Measurements from ENCODE around the gene PVRIG.
"Not testable (repeated sequence)": the region's sequence is repeated elsewhere in the genome, so short reads cannot be mapped to it uniquely, and the experiment has no call there.

DNA sequence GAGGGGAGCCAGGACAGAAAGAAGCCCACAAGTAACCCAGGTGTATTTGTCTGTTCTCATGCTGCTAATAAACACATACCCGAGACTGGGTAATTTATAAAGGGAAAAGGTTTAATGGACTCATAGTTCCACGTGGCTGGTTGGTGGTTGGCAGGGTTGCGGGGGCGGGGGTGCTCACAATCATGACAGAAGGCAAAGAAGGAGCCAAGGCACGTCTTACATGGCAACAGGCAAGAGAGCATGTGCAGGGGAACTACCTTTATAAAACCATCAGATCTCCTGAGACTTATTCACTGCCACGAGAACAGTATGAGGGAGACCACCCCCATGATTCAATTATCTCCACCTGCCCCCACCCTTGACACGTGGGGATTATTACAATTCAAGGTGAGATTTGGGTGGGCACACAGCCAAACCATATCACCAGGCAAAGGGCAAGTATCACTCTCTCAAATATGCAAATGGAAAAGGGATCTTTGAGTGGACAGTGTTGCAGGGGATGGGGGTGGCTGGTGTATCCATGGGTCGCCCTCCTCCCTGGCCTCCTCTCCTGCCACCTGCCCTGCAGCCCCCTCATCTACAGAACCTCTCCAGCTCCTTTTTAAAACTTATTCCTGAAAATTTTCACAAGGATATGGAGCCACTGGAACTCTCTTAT, 15.0 kb downstream of the PVRIG start:
- TF ChIP-seq, protein P1, sequence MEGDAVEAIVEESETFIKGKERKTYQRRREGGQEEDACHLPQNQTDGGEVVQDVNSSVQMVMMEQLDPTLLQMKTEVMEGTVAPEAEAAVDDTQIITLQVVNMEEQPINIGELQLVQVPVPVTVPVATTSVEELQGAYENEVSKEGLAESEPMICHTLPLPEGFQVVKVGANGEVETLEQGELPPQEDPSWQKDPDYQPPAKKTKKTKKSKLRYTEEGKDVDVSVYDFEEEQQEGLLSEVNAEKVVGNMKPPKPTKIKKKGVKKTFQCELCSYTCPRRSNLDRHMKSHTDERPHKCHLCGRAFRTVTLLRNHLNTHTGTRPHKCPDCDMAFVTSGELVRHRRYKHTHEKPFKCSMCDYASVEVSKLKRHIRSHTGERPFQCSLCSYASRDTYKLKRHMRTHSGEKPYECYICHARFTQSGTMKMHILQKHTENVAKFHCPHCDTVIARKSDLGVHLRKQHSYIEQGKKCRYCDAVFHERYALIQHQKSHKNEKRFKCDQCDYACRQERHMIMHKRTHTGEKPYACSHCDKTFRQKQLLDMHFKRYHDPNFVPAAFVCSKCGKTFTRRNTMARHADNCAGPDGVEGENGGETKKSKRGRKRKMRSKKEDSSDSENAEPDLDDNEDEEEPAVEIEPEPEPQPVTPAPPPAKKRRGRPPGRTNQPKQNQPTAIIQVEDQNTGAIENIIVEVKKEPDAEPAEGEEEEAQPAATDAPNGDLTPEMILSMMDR (conservative IDR thresholded peaks at IDR 0.05; ENCODE audit: low read depth, low read length), result not testable (repeated sequence)
- TF ChIP-seq EZH2 (IDR thresholded peaks at IDR 0.05; ENCODE audit: borderline replicate concordance, low read depth, low read length, poor library complexity, severe bottlenecking), result not testable (repeated sequence)
